ENCODE results near the gene CCND3.

Gene CCND3

DNA sequence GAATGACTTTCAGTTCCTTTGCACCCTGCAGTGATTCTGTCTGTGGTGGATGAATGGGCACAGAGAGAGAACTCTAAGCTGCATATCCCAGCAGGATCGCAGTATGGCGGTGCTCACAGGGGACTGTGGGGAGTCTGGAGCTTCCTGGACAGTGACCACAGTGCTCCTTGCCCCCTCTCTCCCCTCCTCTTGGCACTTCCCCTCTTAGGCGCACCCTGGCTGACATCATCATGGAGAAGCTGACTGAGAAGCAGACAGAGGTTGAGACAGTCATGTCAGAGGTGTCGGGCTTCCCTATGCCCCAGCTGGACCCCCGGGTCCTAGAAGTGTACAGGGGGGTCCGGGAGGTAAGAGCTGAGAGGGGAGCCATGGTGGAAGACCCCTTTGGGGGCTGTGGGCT lies 11.7 kb downstream of the CCND3 start:
- TF ChIP-seq CTCF (IDR thresholded peaks at IDR 0.05; ENCODE audit: low read depth, low read length): no peak
- no peak for DNase-seq
- Histone ChIP-seq H3K36me3 (peaks cover 95% of the 10 kb centered on the region), H3K9me3 (ENCODE audit: severe bottlenecking) (no peaks in the 10 kb centered on the region), H3K4me3 (ENCODE audit: low read depth, low read length) (no peak overlapping the region), H3K27ac (no peak overlapping the region), H3K27me3 (ENCODE audit: insufficient read depth, low read depth, severe bottlenecking) (no peaks in the 10 kb centered on the region)

- TF ChIP-seq CTCF (IDR thresholded peaks at IDR 0.05; ENCODE audit: low read depth, low read length): no peak
- H3K36me3 ChIP-seq: peaks cover 93% of the 10 kb centered on the region
- DNase-seq: no peak
- H3K27me3 ChIP-seq (ENCODE audit: insufficient read depth, low read depth, severe bottlenecking): no peaks in the 10 kb centered on the region
- H3K4me3 ChIP-seq (ENCODE audit: low read depth, low read length): no peak overlapping the region
- no peak overlapping the region for H3K27ac ChIP-seq
- no peaks in the 10 kb centered on the region for H3K9me3 ChIP-seq (ENCODE audit: severe bottlenecking)
Observed at GRCh38 chr6:41927253-41927652, 14.4 kb downstream of the CCND3 start.

GRCh38 chr6:41922154-41922553 lies 19.5 kb downstream of the CCND3 start:
- Histone ChIP-seq H3K36me3 (peaks cover 53% of the 10 kb centered on the region), H3K27me3 (ENCODE audit: insufficient read depth, low read depth, severe bottlenecking) (no peaks in the 10 kb centered on the region), H3K4me3 (ENCODE audit: low read depth, low read length) (peak overlapping the region; percentile 68), H3K27ac (peak overlapping the region; percentile 99), H3K9me3 (ENCODE audit: severe bottlenecking) (no peaks in the 10 kb centered on the region)
- TF ChIP-seq CTCF (IDR thresholded peaks at IDR 0.05; ENCODE audit: low read depth, low read length): no peak
- DNase-seq: no peak

GRCh38 chr6:41921712-41921998 lies 20.0 kb downstream of the CCND3 start:
- no peak for DNase-seq
- TF ChIP-seq CTCF (IDR thresholded peaks at IDR 0.05; ENCODE audit: low read depth, low read length): no peak
- peak overlapping the region; percentile 99 for H3K27ac ChIP-seq
- H3K4me3 ChIP-seq (ENCODE audit: low read depth, low read length): peak overlapping the region; percentile 68
- H3K36me3 ChIP-seq: peaks cover 53% of the 10 kb centered on the region
- no peaks in the 10 kb centered on the region for H3K9me3 ChIP-seq (ENCODE audit: severe bottlenecking)
- H3K27me3 ChIP-seq (ENCODE audit: insufficient read depth, low read depth, severe bottlenecking): no peaks in the 10 kb centered on the region

GRCh38 chr6:41920921-41921711 lies 20.5 kb downstream of the CCND3 start, which contains the start of the genes BYSL and MED20:
TSS of gene BYSL (plus strand) at chr6:41921499. CDS start at chr6:41921563, 64 bp downstream.
TSS of gene MED20 (minus strand) at chr6:41921139. CDS start at chr6:41921018, 121 bp downstream.
- H3K4me3 ChIP-seq (ENCODE audit: low read depth, low read length): peak within 1 kb of the TSS; percentile 68
- H3K36me3 ChIP-seq: peaks cover 54% of the 10 kb centered on the region
- peak; percentile 98 for TF ChIP-seq CTCF (IDR thresholded peaks at IDR 0.05; ENCODE audit: low read depth, low read length)
- no peaks in the 10 kb centered on the region for H3K27me3 ChIP-seq (ENCODE audit: insufficient read depth, low read depth, severe bottlenecking)
- peak; percentile 98 for DNase-seq
- H3K27ac ChIP-seq: peak within 1 kb of the TSS; percentile 99
- H3K9me3 ChIP-seq (ENCODE audit: severe bottlenecking): no peaks in the 10 kb centered on the region

GRCh38 chr6:41917528-41917927 lies 24.1 kb downstream of the CCND3 start:
- Histone ChIP-seq H3K27me3 (ENCODE audit: insufficient read depth, low read depth, severe bottlenecking) (no peaks in the 10 kb centered on the region), H3K4me3 (ENCODE audit: low read depth, low read length) (no peak overlapping the region), H3K9me3 (ENCODE audit: severe bottlenecking) (no peaks in the 10 kb centered on the region), H3K36me3 (peaks cover 60% of the 10 kb centered on the region), H3K27ac (no peak overlapping the region)
- no peak for DNase-seq
- no peak for TF ChIP-seq CTCF (IDR thresholded peaks at IDR 0.05; ENCODE audit: low read depth, low read length)

All from WERI-Rb-1 (cell line).